HepG2 (cell line): ENCODE data around the gene CTSZ. TPM values are rescaled to one million over a fixed set of nuclear protein-coding genes. Genes with fewer than 3 reads are reported as not detected.

ENCODE experiments used
- FOSL2 ChIP-seq: sonication (generic); formaldehyde crosslinking; IDR thresholded peaks from 2 replicates; pipeline ENCODE4 v1.4.0; 2020; ENCODE audit warnings: missing genetic modification reagents
- ISX ChIP-seq: sonication (generic); formaldehyde crosslinking; conservative IDR thresholded peaks from 2 replicates; pipeline ENCODE4 v1.5.0; 2020; ENCODE audit warnings: missing genetic modification reagents
- MAFG ChIP-seq: sonication (generic); formaldehyde crosslinking; IDR thresholded peaks from 2 replicates; pipeline ENCODE4 v1.5.1; 2020; ENCODE audit warnings: mild to moderate bottlenecking, missing genetic modification reagents
- NR2C2 ChIP-seq: sonication (generic); formaldehyde crosslinking; IDR thresholded peaks from 2 replicates; pipeline ENCODE4 v1.4.0; 2020; ENCODE audit warnings: missing genetic modification reagents, mild to moderate bottlenecking, moderate library complexity, borderline replicate concordance
- RORA ChIP-seq: sonication (generic); formaldehyde crosslinking; IDR thresholded peaks from 2 replicates; pipeline ENCODE4 v1.5.0; 2020; ENCODE audit warnings: mild to moderate bottlenecking, missing genetic modification reagents, moderate library complexity
- SRF ChIP-seq: IDR thresholded peaks from 2 replicates; pipeline ENCODE4 v1.6.1; 2011; ENCODE audit warnings: mild to moderate bottlenecking, low read depth, low read length, moderate library complexity
- TCF12 ChIP-seq, 2 experiments: fragments of 450-650 bp in 1 of 2; sonication (generic) in 1 of 2; formaldehyde crosslinking in 1 of 2; IDR thresholded peaks; 2 replicates each; pipeline versions ENCODE4 v1.6.1 to v1.8.0; 2017 to 2022; ENCODE audit warnings: antibody characterized with exemption in 1 of 2, mild to moderate bottlenecking in 1 of 2, missing genetic modification reagents in 1 of 2, moderate library complexity in 1 of 2
- TOE1 ChIP-seq: sonication (generic); formaldehyde crosslinking; IDR thresholded peaks from 2 replicates; pipeline ENCODE4 v1.4.0; 2020; ENCODE audit warnings: mild to moderate bottlenecking, missing genetic modification reagents
- ZNF296 ChIP-seq: sonication (generic); formaldehyde crosslinking; conservative IDR thresholded peaks from 2 replicates; pipeline ENCODE4 v1.5.0; 2020; ENCODE audit warnings: mild to moderate bottlenecking, missing genetic modification reagents
- ZNF30 ChIP-seq: sonication (generic); formaldehyde crosslinking; IDR thresholded peaks from 2 replicates; pipeline ENCODE4 v1.5.0; 2020; ENCODE audit warnings: mild to moderate bottlenecking, missing genetic modification reagents
- ZNF333 ChIP-seq: sonication (generic); formaldehyde crosslinking; IDR thresholded peaks from 2 replicates; pipeline ENCODE4 v1.4.0; 2020; ENCODE audit warnings: mild to moderate bottlenecking, missing genetic modification reagents, borderline replicate concordance
- polyA plus RNA-seq, 8 experiments: library from polyadenylated mRNA; depleted of rRNA in 3 of 8; stranded (reverse) in 7 of 8; unstranded in 1 of 8; fragments of >200 nt; fragmentation: Illumina TruSeq in 4 of 8; extraction: Trizol in 4 of 8; gene quantifications; 2 replicates each; pipeline versions ENCODE4 v1.2.1 to v1.2.3, GENCODE V29; 2011 to 2016; ENCODE audit warnings: low read depth in 4 of 8, missing spikeins in 1 of 8, mixed read lengths in 1 of 8; ENCODE audit not compliant: insufficient read depth in 1 of 8
- total RNA-seq, 5 experiments: library from RNA; depleted of rRNA; stranded (reverse); fragments of >200 nt; fragmentation: Illumina TruSeq; extraction: Trizol; gene quantifications; 2 replicates each; pipeline ENCODE4 v1.2.3, GENCODE V29; 2016; ENCODE audit warnings: low read depth in 1 of 5
- TF ChIP-seq, protein P1 (sequence below): IDR thresholded peaks from 2 replicates; pipeline ENCODE4 v1.6.1; 2016; ENCODE audit warnings: missing biosample characterization, missing genetic modification reagents, low read depth
- TF ChIP-seq, protein P2 (sequence below): sonication (generic); formaldehyde crosslinking; IDR thresholded peaks from 2 replicates; pipeline ENCODE4 v1.5.0; 2020; ENCODE audit warnings: mild to moderate bottlenecking, missing genetic modification reagents, borderline replicate concordance
- TF ChIP-seq, protein P3 (sequence below): sonication (generic); formaldehyde crosslinking; IDR thresholded peaks from 2 replicates; pipeline ENCODE4 v1.4.0; 2020; ENCODE audit warnings: missing genetic modification reagents, low read depth, mild to moderate bottlenecking, borderline replicate concordance
- TF ChIP-seq, protein P4 (sequence below): sonication (generic); formaldehyde crosslinking; conservative IDR thresholded peaks from 2 replicates; pipeline ENCODE4 v1.5.0; 2020; ENCODE audit warnings: missing genetic modification reagents
- TF ChIP-seq, protein P5 (sequence below): sonication (generic); formaldehyde crosslinking; IDR thresholded peaks from 2 replicates; pipeline ENCODE4 v1.8.0; 2022; ENCODE audit warnings: mild to moderate bottlenecking, missing genetic modification reagents
- TF ChIP-seq, protein P6 (sequence below): sonication (generic); formaldehyde crosslinking; IDR thresholded peaks from 2 replicates; pipeline ENCODE4 v1.4.0; 2020; ENCODE audit warnings: missing genetic modification reagents
- TF ChIP-seq, protein P7 (sequence below): sonication (generic); formaldehyde crosslinking; IDR thresholded peaks from 2 replicates; pipeline ENCODE4 v1.4.0; 2020; ENCODE audit warnings: missing genetic modification reagents

The CTSZ gene
- total and polyA plus RNA-seq, 2 of the 13 experiments (the other 11 are each of a cell fraction or from before 2014, with no cell fraction given), result 0.33 TPM; not detected in 1

DNA sequence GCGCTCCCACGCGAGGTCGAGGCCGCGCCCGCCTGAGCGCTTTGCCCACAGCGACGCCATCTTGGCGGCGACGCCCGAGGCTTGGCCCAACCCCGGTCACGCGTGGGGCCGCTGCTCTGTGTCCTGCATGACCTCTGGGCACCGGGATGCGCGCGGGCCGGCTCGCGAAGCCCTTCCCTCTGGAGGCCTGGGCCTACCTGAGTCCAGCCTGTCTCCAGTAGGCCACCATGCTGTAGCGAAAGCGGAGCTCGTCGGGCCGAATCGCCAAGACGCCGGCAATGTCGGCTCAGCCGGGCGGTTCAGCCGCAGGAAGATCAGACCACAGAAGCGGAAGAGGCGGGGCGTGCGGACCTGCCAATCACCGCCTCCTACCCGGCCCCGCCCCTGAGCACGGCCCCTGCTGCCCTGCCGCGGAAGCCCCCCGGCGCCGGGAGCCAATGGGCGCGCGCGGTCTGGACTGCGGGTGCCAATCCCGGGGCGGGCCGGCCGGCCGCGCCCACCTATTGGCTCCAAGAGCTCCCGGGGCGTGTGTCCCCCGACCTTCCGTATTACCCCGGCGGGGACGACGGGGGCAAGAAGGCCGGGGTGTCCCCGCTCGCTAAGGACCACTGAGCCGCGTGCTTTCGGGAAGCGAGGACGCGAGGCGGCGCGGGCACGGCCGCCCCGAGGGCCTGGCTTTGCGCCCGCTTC, 25.1 kb upstream of the CTSZ start, which contains the start of gene ATP5F1E (continued):
- TF ChIP-seq, protein P1, sequence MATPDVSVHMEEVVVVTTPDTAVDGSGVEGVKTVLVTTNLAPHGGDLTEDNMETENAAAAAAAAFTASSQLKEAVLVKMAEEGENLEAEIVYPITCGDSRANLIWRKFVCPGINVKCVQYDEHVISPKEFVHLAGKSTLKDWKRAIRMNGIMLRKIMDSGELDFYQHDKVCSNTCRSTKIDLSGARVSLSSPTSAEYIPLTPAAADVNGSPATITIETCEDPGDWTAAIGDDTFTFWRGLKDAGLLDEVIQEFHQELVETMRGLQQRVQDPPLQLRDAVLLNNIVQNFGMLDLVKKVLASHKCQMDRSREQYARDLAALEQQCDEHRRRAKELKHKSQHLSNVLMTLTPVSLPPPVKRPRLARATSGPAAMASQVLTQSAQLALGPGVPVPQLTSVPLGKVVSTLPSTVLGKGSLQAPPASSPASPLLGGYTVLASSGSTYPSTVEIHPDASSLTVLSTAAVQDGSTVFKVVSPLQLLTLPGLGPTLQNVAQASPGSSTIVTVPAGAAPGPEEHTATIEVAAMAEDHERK (CRISPR knock-in tag), result no peak; the same call in 1 of the 2 replicates
- TF ChIP-seq ZNF333 (peak; percentile 99), FOSL2 (peak; percentile 37), ZNF30 (CRISPR knock-in tag) (peak; percentile 90; the same call in 1 of the 2 replicates), ISX (CRISPR knock-in tag) (peak; percentile 96; the same call in 1 of the 2 replicates), NR2C2 (peak; percentile 85), SRF (no peak), MAFG (CRISPR knock-in tag) (no peak), ZNF296 (CRISPR knock-in tag) (peak; percentile 89), TCF12 (IDR thresholded peaks at IDR 0.05) (no peak), TCF12 (CRISPR knock-in tag; IDR thresholded peaks at IDR 0.05) (peak; percentile 94), RORA (CRISPR knock-in tag) (no peak), TOE1 (CRISPR knock-in tag) (no peak)
- TF ChIP-seq, protein P2, sequence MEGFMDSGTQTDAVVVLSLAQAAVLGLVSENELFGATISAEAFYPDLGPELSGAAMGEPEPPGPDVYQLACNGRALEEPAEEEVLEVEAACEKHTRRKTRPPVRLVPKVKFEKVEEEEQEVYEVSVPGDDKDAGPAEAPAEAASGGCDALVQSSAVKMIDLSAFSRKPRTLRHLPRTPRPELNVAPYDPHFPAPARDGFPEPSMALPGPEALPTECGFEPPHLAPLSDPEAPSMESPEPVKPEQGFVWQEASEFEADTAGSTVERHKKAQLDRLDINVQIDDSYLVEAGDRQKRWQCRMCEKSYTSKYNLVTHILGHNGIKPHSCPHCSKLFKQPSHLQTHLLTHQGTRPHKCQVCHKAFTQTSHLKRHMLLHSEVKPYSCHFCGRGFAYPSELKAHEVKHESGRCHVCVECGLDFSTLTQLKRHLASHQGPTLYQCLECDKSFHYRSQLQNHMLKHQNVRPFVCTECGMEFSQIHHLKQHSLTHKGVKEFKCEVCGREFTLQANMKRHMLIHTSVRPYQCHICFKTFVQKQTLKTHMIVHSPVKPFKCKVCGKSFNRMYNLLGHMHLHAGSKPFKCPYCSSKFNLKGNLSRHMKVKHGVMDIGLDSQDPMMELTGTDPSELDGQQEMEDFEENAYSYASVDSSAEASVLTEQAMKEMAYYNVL (CRISPR knock-in tag), result peak; percentile 87; the same call in 1 of the 2 replicates
- TF ChIP-seq, protein P3, sequence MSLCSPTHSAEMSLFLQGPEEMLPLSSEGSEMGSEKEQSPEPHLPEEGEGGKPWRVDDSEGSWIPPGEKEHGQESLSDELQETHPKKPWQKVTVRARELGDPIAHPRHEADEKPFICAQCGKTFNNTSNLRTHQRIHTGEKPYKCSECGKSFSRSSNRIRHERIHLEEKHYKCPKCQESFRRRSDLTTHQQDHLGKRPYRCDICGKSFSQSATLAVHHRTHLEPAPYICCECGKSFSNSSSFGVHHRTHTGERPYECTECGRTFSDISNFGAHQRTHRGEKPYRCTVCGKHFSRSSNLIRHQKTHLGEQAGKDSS (CRISPR knock-in tag), result peak; percentile 64; the same call in 1 of the 2 replicates
- TF ChIP-seq, protein P4, sequence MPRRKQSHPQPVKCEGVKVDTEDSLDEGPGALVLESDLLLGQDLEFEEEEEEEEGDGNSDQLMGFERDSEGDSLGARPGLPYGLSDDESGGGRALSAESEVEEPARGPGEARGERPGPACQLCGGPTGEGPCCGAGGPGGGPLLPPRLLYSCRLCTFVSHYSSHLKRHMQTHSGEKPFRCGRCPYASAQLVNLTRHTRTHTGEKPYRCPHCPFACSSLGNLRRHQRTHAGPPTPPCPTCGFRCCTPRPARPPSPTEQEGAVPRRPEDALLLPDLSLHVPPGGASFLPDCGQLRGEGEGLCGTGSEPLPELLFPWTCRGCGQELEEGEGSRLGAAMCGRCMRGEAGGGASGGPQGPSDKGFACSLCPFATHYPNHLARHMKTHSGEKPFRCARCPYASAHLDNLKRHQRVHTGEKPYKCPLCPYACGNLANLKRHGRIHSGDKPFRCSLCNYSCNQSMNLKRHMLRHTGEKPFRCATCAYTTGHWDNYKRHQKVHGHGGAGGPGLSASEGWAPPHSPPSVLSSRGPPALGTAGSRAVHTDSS (CRISPR knock-in tag), result no peak
- TF ChIP-seq, protein P5, sequence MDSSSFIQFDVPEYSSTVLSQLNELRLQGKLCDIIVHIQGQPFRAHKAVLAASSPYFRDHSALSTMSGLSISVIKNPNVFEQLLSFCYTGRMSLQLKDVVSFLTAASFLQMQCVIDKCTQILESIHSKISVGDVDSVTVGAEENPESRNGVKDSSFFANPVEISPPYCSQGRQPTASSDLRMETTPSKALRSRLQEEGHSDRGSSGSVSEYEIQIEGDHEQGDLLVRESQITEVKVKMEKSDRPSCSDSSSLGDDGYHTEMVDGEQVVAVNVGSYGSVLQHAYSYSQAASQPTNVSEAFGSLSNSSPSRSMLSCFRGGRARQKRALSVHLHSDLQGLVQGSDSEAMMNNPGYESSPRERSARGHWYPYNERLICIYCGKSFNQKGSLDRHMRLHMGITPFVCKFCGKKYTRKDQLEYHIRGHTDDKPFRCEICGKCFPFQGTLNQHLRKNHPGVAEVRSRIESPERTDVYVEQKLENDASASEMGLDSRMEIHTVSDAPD (CRISPR knock-in tag), result 0 out of 2 replicates have a peak, but pooled peaks have one; percentile 58
- TF ChIP-seq, protein P6, sequence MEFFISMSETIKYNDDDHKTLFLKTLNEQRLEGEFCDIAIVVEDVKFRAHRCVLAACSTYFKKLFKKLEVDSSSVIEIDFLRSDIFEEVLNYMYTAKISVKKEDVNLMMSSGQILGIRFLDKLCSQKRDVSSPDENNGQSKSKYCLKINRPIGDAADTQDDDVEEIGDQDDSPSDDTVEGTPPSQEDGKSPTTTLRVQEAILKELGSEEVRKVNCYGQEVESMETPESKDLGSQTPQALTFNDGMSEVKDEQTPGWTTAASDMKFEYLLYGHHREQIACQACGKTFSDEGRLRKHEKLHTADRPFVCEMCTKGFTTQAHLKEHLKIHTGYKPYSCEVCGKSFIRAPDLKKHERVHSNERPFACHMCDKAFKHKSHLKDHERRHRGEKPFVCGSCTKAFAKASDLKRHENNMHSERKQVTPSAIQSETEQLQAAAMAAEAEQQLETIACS (CRISPR knock-in tag), result peak; percentile 50; the same call in 1 of the 2 replicates
- TF ChIP-seq, protein P7, sequence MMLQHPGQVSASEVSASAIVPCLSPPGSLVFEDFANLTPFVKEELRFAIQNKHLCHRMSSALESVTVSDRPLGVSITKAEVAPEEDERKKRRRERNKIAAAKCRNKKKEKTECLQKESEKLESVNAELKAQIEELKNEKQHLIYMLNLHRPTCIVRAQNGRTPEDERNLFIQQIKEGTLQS, result peak; percentile 71
